ENCODE results near the gene SARDH.

SARDH gene

DNA sequence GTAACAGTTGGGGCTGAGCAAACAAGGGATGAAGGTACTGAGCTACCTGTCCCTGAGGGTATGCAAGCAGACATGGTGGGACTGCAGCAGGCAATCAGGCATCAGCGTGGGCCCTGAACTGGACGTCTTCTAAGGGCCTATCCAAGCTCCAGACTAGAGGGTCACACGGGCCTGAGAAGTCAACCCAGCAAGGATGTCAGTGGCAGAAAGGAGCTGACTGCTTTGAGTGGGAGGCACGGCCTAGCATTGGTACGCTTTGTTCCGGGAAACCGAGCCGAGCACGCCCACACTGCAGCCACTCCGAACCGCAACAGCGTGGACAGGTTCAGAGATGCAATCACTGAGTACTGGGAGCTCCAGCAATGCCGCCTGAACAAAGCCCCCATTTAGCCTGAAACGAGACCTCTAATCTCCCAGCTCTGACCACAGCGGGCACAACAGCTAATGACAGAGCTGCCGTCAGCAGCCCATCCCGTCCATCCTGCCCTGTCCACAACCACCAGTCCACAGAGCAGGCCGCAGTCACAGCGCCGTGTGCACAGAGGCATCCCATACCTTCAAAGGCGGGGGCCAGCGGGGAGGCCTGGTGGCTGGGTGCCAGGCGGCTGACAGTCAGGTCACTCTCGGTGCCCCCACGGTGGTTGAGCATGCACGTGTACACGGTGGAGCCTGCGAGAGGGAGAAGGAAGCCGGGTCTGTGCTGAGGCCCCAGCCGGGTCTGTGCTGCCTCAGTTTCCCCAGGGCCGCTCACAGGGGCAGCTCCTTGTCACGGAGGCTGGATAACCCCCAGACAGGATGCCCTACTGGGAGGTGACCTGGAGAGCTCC lies 44.2 kb downstream of the SARDH start:
- H4K20me1 ChIP-seq (ENCODE audit: insufficient read depth, low read length), result no peaks in the 10 kb centered on the region
- no peak overlapping the region for H3K27ac ChIP-seq (ENCODE audit: low read length)
- ATAC-seq (ENCODE audit: insufficient read depth, low read depth) (no peak), DNase-seq (no peak)
- H3K9ac ChIP-seq (ENCODE audit: low read depth, low read length), result no peak overlapping the region
- no peak overlapping the region for H2AFZ ChIP-seq (ENCODE audit: low read depth, low read length)
- H3K9me3 ChIP-seq (ENCODE audit: insufficient read depth, low read length, severe bottlenecking), result no peaks in the 10 kb centered on the region
- H3K27me3 ChIP-seq (ENCODE audit: insufficient read depth, low read length, poor library complexity), result no peaks in the 10 kb centered on the region
- H3K4me1 ChIP-seq (ENCODE audit: insufficient read depth, low read length), result no peaks in the 10 kb centered on the region
- no peak overlapping the region for H3K4me2 ChIP-seq (ENCODE audit: insufficient read depth, low read length)
- H3K79me2 ChIP-seq (ENCODE audit: insufficient read depth, low read length), result no peaks in the 10 kb centered on the region
- no peaks in the 10 kb centered on the region for H3K36me3 ChIP-seq (ENCODE audit: insufficient read depth, low read length)
- H3K4me3 ChIP-seq (ENCODE audit: low read depth in 1 of 2, low read length in 2 of 2), result no peak overlapping the region
- TF ChIP-seq CTCF (IDR thresholded peaks at IDR 0.05; ENCODE audit: borderline replicate concordance, extremely low read depth, low read length, poor library complexity, severe bottlenecking) (no peak), EZH2 (IDR thresholded peaks at IDR 0.05; ENCODE audit: borderline replicate concordance, low read depth, low read length, severe bottlenecking) (no peak)

DNA sequence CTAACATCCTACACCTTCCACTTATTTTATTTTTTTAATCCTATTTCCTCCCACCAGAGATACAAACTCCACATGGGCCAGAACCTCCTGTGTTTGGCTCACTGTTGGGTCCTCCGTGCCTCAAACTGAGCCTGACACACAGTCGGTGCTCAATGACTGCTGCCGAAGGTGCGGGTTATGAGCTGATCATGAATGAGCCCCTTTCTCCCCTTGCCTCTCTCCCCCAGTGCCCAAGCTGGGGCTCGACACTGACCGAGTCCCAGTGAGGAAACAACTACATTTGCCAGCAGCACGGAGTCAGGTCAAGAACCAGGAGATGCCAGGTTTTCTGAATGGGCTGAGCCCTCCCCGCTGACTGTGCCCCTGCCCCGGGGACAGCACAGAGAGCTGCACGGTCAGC lies 45.0 kb downstream of the SARDH start:
- H4K20me1 ChIP-seq (ENCODE audit: insufficient read depth, low read length), result no peaks in the 10 kb centered on the region
- no peaks in the 10 kb centered on the region for H3K4me1 ChIP-seq (ENCODE audit: insufficient read depth, low read length)
- H3K9ac ChIP-seq (ENCODE audit: low read depth, low read length), result no peak overlapping the region
- H3K9me3 ChIP-seq (ENCODE audit: insufficient read depth, low read length, severe bottlenecking), result no peaks in the 10 kb centered on the region
- no peaks in the 10 kb centered on the region for H3K27me3 ChIP-seq (ENCODE audit: insufficient read depth, low read length, poor library complexity)
- no peak for DNase-seq
- H3K4me3 ChIP-seq (ENCODE audit: low read depth in 1 of 2, low read length in 2 of 2), result no peak overlapping the region
- H2AFZ ChIP-seq (ENCODE audit: low read depth, low read length), result no peak overlapping the region
- H3K36me3 ChIP-seq (ENCODE audit: insufficient read depth, low read length), result no peaks in the 10 kb centered on the region
- H3K79me2 ChIP-seq (ENCODE audit: insufficient read depth, low read length), result no peaks in the 10 kb centered on the region
- TF ChIP-seq EZH2 (IDR thresholded peaks at IDR 0.05; ENCODE audit: borderline replicate concordance, low read depth, low read length, severe bottlenecking) (no peak), CTCF (IDR thresholded peaks at IDR 0.05; ENCODE audit: borderline replicate concordance, extremely low read depth, low read length, poor library complexity, severe bottlenecking) (no peak)
- no peak for ATAC-seq (ENCODE audit: insufficient read depth, low read depth)
- no peak overlapping the region for H3K4me2 ChIP-seq (ENCODE audit: insufficient read depth, low read length)
- no peak overlapping the region for H3K27ac ChIP-seq (ENCODE audit: low read length)

GRCh38 chr9:133692364-133692985 lies 45.7 kb downstream of the SARDH start:
- H3K4me3 ChIP-seq (ENCODE audit: low read depth in 1 of 2, low read length in 2 of 2), result no peak overlapping the region
- H3K79me2 ChIP-seq (ENCODE audit: insufficient read depth, low read length), result no peaks in the 10 kb centered on the region
- DNase-seq (no peak), ATAC-seq (ENCODE audit: insufficient read depth, low read depth) (no peak)
- no peak for TF ChIP-seq CTCF (IDR thresholded peaks at IDR 0.05; ENCODE audit: borderline replicate concordance, extremely low read depth, low read length, poor library complexity, severe bottlenecking)
- no peak for TF ChIP-seq EZH2 (IDR thresholded peaks at IDR 0.05; ENCODE audit: borderline replicate concordance, low read depth, low read length, severe bottlenecking)
- H3K27ac ChIP-seq (ENCODE audit: low read length), result no peak overlapping the region
- no peak overlapping the region for H2AFZ ChIP-seq (ENCODE audit: low read depth, low read length)
- H3K4me2 ChIP-seq (ENCODE audit: insufficient read depth, low read length), result no peak overlapping the region
- no peaks in the 10 kb centered on the region for H3K36me3 ChIP-seq (ENCODE audit: insufficient read depth, low read length)
- H3K9ac ChIP-seq (ENCODE audit: low read depth, low read length), result no peak overlapping the region
- H3K4me1 ChIP-seq (ENCODE audit: insufficient read depth, low read length), result no peaks in the 10 kb centered on the region
- no peaks in the 10 kb centered on the region for H3K9me3 ChIP-seq (ENCODE audit: insufficient read depth, low read length, severe bottlenecking)
- no peaks in the 10 kb centered on the region for H4K20me1 ChIP-seq (ENCODE audit: insufficient read depth, low read length)
- no peaks in the 10 kb centered on the region for H3K27me3 ChIP-seq (ENCODE audit: insufficient read depth, low read length, poor library complexity)
